OCI-M2 (cell line): ENCODE measurements around the gene KCNMB1.

Experiments
- DNase-seq: peaks from one replicate; lab custom pipeline; 2025; ENCODE audit not compliant: unreplicated experiment; lab: John Stamatoyannopoulos, UW

The KCNMB1 gene, protein sequence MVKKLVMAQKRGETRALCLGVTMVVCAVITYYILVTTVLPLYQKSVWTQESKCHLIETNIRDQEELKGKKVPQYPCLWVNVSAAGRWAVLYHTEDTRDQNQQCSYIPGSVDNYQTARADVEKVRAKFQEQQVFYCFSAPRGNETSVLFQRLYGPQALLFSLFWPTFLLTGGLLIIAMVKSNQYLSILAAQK

DNA sequence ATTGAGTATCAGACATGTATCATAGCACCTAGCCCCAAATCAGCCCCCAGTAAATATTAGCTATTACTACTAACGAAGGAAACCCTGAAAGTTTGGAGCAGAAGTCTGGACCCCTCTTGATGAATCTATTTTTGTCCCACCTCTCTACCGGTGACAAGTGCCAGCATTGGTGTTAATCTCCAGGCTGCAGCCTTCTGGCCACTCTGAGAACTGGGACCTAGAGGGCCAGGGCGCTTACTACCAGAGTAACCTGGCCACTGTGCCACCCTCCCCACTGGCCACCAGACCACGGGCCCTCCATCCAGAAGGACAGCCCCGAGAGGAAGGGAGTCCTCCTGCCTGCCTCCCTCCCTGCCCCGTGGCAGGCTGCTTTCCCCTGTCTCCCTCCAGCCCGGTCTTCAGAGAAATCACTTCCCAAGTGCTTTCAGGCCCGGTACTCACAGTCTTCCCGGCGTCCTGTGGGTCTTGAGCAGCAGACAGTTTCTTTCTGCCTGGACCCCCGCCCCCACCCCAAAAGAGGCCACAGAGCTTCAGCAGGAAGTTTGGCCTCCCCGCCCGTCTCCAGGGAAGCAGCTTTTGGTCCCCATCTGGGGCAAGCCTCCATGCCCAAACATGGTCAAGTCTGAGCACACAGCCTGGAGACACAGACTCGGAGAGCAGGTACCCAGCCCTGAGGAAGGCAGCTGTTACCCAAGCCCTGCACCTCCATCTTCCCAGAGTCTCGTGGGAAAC is at the start of gene KCNMB1:
Gene KCNMB1 (minus strand): TSS at position 550 of the 732 bp plus-strand sequence. CDS start 3,920 bp downstream, outside the sequence.
- DNase-seq = no peak

DNA sequence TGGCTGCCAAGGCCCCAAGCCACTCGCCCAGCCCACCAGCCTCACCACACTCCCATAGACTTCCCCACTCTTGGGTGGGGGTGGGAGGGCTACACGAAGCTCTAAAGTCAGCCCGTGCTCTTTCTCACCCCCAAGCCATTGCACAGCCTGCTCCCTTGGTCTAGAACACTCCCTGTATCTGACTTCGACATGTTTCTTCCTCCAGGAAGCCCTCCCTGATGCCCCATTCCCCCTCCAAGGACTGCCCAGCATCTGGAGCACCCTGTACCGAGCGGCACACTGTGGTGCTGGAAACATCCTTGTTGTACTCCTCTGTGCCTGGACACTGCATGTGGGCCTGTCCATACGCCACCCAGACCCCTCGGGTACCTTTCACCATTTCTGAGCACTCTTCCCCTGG is 49.4 kb upstream of the KCNMB1 start:
- no peak for DNase-seq

DNA sequence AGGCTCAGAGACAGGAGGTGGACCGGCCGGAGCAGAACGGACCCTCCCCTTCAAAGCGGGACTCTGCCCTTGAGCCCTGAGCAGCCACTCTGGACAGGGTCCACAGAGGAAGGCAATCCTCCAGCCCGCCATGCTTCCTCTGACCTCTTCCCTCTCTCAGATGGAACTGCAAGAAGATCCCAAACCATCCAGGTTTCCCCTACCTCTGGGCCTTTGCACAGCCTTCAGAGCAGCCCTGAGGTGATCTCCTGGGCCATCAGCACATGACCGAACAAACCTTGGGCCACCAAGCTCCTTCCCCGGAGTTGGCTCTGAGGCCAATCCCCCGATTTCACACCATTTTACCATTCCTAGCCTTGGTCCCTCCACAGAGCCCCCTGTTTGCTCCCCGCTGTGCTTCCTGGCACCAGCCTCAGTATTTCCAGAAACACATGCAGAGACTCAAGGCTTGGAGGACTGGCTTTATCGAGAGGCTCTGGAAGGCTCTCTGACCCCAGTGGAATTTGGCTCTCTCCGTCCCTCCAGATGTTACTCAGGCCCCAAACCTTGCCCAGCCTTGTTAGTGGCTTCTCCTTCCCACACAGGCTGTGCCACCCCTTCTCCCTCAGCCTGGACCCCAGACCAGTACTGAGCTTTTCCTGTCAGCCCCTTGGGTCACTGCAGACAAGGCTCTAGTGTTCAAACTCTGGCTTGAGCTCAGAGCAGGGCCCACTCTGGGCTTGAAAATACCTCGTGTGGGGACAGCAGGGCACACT is 48.6 kb upstream of the KCNMB1 start:
- DNase-seq = no peak

DNA sequence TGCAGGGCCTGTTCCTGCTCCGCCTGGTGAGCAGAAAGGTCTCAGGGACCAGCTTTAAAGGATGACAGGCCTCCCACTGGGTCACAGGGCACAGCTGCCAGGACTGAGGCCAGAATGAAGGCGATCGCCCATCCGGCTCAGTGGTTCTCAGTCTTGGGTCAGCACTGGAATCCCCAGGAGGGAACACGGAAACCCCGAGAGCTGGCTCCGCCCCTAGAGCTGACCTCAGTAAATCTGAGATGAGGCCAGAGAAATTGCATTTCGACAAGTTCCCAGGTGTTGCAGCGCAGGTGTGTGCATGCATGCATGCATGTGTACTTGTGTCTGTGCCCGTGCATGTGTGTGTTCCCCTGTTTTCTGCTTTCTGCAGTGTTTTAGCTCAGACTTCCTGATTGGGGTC is 47.2 kb upstream of the KCNMB1 start:
- DNase-seq = no peak

DNA sequence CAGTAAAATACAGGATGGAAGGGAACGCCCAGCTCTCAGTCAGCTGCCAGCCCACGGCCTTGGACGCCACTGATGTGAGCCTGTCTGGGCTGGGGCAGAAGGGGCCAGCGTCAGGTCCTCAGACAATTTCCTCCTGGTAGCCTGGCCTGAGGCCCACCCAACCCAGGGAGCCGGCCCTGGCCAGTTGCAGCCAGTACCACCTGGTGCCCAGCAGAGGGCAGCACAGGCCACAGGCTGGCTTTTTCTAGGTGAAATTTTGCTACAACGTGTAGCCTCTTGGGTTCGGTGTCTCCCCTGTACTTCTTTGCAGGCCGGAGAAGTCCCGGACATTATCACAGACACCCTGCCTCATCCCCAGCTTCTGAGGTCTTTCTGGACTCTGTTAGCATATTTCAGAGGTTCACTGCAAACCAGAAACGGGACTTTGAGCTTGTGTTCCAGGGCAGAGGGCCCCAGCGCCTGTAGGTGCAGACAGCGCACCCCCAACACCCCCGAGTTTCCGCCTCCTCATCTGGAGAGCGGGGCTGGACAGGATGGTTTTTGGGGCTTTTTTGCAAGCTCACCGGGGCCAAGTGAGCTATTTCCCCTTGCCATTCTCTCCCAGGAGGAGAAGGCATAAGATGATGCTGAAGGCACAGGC is 45.9 kb upstream of the KCNMB1 start:
- DNase-seq = no peak

DNA sequence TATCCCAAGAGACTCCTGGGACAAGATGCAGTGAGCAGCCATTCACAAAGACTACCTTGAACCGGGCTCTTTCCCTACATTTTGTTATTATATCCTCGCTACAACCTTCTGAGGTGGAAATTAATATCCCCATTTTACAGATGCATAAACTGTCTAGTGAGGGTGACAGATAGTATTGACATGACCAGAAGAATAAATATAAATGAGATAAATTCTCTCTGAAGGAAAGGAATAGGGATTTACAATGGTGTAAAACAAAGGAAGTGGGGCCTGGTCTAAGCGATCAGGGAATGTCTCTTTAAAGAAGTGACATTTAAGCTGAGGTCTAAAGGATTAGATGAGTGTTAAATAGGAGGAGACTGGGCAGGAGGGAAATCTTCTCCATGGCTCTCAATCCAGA is 43.5 kb upstream of the KCNMB1 start:
- DNase-seq = no peak

DNA sequence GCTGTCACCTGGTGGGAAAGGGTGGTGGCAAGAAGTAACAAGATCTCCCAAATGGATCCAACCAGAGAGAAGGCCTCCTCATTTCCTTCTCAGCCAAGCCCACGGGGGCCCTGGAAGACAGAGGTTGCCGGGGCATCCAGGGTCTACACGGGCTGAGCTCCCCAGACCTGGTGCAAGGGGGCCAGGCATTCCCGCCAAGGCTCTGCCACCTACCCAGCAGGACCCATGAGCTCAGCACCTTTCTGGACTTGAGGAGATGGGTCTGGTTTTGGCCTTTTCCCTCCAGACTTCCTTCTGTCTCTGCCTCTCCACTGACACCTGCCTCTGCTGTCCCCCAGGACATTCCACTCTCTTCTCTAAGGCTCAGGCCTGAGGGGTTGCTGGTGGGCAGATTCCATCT is 42.4 kb upstream of the KCNMB1 start:
- no peak for DNase-seq

DNA sequence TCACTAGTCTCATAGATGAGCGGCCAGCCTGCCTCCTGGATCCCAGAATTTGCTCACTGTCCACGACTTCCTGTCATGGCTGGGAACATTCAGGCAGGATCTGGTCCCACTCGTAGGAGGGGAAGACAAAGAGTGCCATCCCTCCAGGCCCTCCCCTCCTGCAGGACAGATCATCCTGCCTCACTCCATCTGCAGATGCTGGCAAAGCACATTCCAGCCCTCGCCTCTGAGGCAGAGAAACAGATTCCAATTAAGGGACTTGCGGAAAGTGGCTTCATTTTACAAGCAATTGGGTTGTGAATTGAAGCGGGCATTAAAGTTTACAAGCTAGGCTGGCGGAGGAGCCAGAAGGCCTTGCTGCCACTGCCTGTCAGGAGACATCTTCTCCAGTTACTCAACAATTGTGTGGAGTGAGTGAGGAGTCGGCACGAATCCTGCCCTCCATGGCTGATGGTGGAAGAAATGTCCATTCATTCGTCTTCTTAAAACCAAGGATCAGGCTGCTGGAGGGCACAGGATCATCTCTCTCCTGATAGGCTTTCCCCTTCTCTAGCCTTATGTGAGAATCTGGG is 41.8 kb upstream of the KCNMB1 start:
- no peak for DNase-seq

DNA sequence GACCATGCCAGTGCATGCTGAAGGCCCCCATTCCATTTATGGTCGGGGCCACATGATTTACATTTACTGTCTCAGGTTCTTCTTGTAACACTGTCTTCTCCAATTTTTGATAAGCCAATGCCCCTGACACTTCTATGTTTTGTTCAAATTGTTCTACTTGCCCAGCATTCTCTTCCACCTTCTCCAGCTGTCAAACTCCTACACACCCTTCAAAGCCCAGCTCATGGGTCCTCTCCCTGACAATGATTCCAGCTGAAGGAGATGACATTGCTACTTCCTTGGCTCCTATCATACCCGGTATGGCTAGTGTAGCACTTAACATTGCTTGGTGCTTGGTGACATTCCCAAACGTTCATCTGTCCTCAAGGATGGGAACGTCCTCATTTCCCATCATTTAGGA is 41.1 kb upstream of the KCNMB1 start:
- DNase-seq = no peak

DNA sequence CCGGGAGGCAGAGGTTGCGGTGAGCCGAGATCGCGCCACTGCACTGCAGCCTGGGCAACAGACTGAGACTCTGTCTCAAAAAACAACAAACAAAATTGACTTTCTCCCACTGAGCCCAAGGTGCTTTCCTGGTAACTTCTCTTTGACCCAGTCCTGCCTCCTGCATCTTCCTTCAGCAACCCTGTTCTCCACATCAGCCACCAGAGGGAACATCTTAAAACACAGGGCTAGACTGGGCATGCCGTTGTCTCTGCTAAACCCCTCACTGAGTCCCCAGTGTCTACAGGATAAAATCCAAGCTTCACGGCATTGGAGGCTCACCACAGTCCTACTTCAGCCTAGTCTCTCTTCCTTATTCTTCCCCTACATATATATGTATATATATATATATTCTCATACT is 39.8 kb upstream of the KCNMB1 start:
- no peak for DNase-seq

DNA sequence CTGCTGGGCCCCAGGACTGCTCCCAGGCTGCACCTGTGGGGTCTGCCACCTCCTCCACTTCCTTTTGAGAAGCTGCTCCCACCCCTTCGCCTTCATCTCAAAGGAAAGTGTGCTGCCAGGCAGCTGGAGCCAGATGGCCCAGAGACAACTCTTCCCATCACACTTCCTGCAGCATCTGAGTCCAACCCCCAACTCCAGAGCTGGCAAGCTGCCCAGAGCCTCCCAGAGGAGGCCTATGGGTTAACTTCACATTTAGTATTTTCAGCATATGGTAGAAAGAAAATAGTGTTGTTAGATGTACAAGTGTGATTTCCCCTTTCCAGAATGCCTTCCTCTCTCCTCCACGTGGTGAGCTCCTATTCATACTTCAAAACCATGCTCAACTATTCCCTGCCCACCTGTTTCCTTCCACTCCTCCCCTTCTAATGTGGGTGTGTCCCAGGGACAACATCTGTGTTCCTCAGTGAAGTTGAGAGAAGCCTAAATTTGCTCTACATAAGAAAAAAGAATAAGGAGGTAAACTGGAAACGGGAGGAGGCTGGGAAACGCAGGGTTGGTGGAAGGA is 38.6 kb upstream of the KCNMB1 start:
- DNase-seq = no peak

DNA sequence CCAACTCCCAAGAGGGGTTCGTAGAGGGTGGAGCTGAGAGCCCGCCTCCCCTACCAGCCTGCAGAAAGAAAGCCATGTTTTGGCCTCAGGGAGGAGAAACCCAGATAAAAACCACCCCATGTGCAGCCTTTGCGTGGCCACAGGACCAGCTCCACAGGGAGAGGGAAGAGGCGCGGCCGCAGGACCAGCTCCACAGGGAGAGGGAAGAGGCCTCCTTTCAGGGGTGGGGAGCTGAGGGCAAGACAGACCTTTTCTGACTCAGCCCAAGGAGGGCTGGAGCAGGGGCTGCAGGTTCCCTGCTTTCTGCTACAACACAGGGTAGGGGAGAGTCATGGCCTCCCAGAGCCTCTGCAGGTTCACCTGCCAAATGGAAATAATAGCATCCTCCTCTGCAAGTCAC is 37.6 kb upstream of the KCNMB1 start:
- no peak for DNase-seq

DNA sequence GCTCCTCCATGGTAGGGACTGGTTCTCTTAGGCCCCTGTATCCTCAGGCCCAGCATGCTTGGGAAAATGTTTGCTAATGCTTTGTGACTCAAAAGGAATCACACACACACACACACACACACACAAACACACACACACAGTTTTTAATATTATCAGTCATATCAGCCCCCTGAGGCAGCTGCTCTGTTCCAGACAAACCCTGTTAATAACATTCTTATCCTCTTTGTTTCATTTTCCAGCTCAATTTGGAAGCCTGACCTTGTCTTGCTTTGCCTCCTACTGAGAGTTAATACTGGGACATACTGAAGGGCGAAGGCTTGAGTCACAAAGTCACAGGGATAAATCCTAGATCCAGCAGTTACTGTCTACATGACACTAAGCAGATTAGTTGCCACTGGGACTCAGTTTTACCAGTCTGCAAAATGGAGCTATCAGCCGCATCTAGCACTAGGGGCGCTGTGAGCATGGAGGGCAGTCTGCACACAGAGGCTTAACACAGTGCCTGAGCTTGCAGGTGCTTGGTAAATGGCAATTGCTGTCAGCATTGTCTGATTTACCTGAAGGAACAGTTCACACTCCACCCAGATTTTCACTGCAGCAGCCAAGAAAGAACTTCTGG is 37.1 kb upstream of the KCNMB1 start:
- no peak for DNase-seq

DNA sequence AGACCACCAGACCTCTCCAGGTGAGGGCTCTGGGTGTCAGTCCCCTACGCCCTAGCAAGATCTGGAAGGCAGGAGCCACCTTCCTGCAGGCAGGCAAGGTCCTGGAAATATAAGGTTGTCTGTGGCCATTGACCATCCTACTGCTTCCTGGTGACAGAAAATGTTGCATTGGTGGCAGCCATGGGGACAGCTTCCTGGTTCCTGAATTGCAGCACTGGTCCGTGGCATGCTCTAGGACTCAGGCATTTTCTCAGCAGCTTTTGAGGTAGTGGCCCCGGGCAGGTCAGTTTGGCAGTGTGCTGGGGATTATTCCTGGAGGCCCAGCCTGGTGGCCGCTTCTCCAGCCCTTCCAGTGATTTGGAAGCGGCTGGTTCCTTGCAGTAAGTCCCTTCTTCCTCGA is 36.6 kb upstream of the KCNMB1 start:
- no peak for DNase-seq

DNA sequence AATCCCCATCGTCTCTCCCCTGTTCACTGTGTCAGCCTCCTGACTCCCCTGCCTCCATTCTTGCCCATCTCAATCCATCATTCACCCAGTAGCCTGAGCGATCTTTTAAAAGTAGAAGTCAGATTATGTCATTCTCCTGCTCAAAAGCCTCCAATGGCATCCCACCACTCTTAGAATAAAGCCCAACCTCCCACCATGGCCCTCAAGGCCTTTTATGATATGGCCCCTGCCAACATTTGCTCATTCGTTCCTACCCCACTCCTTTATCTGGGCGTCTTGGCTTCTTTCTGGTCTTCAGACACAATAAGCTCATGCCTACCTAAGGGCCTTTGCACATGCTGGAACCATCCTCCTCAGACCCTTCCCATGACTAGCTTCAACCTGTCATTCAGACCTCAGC is 35.5 kb upstream of the KCNMB1 start:
- DNase-seq = no peak

DNA sequence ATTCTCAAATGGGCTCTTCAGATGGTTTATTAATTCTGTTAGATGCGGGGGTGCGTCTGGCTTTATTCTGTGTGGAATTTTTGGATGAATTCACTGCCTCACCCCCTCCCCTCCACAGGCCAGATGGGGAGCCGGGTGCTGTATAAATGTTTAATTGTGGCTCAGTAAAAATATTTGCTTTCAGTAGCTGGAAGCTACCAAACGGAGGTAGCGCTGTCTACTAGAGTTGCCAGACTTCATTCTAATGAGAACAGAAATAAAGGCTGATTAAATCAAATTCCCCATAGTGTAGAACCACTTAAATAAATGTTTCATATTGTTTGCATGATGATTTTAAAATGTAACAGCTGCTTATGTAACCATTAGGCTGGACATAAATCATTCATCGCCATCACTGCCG is 34.5 kb upstream of the KCNMB1 start:
- no peak for DNase-seq

DNA sequence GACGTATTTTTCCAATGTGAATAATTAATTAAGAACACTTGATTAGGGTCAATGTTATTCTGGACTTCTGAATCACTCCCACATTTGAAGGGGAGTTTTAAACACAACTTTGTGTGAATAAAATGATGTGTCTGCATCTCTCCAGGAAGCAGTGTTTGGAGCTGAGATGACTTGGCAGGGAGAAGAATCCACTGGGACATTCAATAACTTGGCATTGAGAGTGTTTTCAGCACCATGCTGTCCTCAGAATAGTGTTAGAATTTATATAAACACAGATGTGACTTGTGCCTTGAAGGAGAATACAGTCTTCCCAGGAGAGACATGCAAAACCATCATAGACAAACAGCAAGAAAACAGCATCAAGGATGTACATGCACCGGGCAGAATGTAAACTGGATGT is 32.7 kb upstream of the KCNMB1 start:
- DNase-seq = no peak

DNA sequence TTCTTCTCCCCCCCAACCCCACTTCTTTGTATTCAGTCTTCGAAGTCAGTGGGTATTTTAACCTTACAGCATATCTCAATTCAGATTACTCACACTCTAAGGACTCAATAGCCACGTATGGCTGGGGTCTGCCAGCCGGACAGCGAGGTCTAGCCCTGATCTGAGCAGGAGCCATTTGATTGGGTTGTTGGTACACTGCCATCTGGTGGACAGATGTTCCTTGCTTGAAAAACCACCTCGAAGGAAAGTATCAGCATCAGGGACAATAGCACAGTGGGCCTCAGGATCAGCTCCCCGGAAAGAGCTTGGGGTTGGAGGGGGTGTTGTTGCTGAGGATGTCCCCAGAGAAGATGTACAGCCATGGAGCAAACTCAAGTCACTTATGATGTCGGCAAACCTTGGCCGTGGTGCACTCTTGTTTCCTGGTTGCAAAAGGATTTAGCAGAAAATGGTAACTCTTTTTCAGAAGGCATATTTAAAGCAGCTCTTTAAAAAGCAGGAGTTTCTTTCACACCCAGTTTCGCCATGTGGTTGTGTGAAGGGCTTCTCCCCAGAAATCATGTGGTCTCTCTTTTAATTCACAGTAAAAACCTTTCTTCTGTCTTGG is 31.7 kb upstream of the KCNMB1 start:
- peak; percentile 40 for DNase-seq

DNA sequence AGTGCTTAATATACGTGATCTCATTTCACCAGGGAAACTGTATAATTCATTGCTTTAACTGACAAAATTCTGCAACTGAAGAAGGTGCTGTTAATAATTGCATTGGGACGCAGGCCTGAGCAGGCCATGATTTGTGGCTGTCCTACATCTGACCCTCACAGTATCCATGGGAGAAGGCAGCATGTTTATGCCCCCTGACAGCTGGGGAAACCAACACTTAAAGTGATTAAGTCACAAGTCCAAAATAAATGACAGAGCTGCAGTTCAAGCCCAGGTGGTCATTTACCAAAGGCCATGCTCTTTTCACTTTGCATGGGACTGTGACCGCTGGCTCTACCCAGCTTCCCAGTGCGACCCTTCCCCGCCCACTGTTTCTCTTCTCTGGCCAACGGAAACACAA is 30.5 kb upstream of the KCNMB1 start:
- DNase-seq = no peak

DNA sequence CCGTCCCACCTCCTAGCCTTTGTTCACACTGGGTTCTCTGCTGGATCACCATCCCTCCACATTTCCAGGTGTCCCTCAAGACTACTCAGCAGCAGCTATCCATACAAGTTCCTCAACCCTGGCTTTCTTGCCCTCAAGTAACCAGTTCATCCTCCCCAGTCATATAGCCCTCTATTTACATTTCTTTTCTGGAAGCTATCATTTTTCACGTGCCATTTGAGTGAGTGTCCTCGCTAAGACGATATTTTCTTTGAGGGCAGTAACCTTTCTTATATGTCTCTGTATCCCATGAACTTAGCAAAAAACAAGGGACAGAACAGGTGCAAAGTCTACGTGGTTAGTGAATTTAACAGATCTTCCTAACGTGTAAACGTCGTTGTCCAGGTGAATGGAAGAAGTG is 29.6 kb upstream of the KCNMB1 start:
- DNase-seq = no peak
